HuH-7 (cell line): Measurements from ENCODE around the gene CASD1.

Experiments
- DNase-seq: peaks from one replicate; pipeline ENCODE4 v3.0.0; 2011; ENCODE audit warnings: low spot score

The CASD1 gene

DNA sequence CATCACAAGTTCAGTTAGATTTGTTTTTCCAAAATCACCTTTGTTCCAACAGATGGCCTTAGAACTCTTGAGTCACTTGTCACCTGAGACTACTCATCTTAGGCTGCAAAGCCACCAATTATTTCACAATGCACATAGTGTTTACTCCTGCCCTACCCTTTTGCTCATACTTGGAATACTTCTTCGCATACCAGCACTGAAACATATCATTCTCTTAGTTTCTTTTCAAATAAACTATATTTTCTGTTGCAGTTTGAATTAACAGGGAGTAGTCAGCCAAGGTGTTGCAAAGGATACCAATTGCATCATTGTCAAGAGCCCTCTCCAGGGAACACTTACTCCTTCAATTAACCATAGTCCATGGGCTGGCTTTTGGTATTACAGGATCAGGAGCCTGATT is 71.0 kb downstream of the CASD1 start:
- peak; percentile 30 for DNase-seq

DNA sequence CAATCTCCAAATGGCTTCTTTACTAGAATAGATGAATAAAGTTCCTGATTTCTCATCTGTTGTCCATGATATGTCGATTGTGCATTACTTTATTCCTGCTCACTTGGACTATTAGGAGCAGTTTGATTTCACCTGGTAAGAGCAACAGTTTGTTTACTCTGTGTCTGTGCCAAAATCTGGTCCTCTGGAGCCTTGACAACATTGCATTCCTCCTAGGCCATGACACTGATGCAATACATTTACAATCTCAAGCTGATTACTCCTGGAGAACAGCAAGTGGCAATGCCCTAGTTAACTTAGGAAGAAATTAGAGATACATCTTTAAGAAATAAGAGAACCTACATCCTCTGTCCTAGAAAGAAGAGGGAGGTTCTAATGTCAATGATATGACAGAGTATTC is 74.5 kb downstream of the CASD1 start:
- peak; percentile 9 for DNase-seq

- no peak for DNase-seq
Measured at GRCh38 chr7:94588075-94588474, 78.5 kb downstream of the CASD1 start.

DNA sequence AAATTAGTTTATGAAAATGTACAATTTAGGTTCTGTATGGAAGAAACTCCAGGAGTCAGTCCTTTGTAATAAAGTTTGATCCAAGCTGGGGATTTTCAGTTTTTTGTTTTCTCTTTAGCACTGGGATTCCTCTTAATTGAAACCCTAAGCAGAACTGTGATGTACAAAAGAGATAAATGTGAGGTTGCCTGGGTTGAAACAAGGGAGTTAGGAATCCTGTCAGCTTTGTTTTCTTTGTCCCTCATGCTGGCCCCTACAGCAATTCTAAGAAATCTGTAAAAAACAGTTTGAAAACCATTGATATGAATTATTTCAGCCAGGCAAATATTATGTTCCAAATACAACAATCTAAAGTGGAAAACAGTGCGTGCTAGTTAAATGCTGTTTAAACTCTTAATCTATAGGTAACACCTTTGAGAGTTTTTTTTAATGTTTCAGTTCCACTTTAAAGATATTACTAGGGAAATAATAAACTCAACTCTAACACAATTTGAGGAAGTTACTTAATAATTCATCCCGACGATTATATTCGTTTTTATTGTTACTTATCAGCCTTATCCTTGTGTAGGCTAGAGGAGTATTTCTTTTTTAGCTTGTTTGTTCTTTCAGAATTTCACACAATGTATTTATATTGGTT is 81.0 kb downstream of the CASD1 start:
- DNase-seq = no peak

DNA sequence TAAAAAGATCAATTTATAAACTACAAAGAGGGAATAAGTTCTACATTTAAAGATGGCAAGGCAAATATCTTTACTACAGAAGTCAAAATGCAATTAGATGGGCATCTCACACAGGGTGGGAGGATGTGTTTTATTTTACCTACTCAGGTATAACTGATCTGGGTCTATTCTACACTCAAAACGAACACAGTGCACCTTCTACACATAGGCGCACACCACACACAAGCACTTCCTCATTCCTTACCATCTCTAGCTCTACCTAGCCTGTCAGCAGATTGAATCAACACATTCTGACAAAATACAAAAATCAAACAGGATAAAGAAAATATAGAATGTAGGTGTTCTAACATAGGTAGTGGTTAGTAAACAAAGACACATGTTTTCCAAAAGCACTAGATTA is 81.6 kb downstream of the CASD1 start:
- no peak for DNase-seq

DNA sequence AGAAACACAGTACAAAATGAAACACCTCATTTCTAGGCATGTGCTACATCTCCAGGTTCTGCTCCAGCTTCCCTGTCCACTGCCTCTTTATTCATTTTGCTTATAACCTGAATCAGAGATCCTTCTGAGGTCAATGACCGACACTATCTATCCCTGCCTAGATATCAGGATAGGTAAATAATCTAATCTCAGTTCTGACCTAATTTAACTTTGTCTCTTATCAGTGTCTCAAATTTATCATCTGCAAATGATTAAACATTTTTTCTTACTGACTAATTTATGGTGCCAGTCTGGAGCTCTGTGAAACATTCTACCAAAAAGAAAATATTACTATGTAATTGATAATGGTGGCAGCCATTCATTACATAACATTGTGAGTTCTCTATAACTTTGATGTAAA is 85.3 kb downstream of the CASD1 start:
- DNase-seq = no peak

- no peak for DNase-seq
Measured at GRCh38 chr7:94595717-94596116, 86.1 kb downstream of the CASD1 start.

- DNase-seq = no peak
Measured at GRCh38 chr7:94600267-94600666, 90.7 kb downstream of the CASD1 start.

DNA sequence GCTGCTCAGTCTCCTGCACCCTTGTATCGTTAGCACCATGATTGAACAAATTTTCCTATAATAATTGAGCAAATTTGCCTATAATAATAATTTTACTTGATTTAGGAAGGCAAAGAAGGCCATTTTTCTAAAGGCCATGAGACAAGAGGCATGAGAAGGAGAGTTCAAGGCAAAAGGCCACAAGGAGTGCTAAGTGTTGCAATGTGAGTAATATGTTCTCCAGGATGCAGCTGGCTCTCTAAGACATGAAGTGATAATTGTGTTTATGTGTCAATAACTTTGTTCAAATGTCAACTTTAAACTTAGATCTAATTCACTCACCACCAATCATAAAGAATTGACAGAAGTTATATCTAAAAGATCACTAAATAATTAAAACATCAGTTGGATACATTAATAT is 92.6 kb downstream of the CASD1 start:
- no peak for DNase-seq

DNA sequence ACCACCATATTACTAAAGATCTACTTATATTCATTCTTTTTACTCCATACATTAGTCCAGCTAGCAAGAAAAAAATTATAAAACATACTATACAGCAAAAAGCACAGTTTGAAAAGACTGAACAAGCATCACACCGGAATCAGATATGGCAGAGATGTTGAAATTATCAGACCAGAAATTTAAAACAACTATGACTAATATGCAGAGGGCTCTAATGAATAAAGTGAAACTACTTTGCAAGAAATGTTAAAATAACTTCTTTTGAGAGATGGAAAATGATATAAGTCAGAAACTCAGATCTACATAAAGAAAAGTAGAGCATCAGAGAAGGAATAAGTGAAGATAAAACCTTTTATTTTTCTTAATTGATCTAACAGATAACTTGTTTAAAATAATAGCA is 95.4 kb downstream of the CASD1 start:
- no peak for DNase-seq
